HCT116 (cell line): Measurements from ENCODE around the gene PTTG2. TPM values are rescaled to one million over a fixed set of nuclear protein-coding genes. Genes with fewer than 3 reads are reported as not detected.

Experiments
- ATAC-seq: fragments of 200-7000 bp; cut with Tn5 transposase; 2 replicates; pipeline ENCODE4 v1.9.1; 2020; ENCODE audit warnings: mild to moderate bottlenecking, moderate library complexity
- BruUV-seq: library from RNA; stranded (reverse); fragments of 400-500 nt; replicated peaks from 2 replicates; lab custom pipeline; 2021; lab: Mats Ljungman, UMichigan
- CTCF ChIA-PET: fragments of 300-600 bp; sonication (Branson Sonifier 250); formaldehyde crosslinking; loops from one replicate; lab custom pipeline; 2021; ENCODE audit warnings: antibody characterized with exemption; lab: Charles Lee
- POLR2A ChIA-PET: fragments of 300-600, 350-600 bp; sonication (Branson Sonifier 250); formaldehyde crosslinking; loops from one replicate; lab custom pipeline; 2021; ENCODE audit warnings: antibody characterized with exemption; lab: Charles Lee
- RAD21 ChIA-PET, 2 experiments: fragments of 300-600 bp; sonication (Branson Sonifier 250); formaldehyde crosslinking; loops; one replicate each; lab custom pipeline; 2023; ENCODE audit warnings: low total read pairs in 2 of 2; ENCODE audit not compliant: uncharacterized antibody in 2 of 2, unreplicated experiment in 2 of 2, low non-redundant PET in 1 of 2; lab: Charles Lee
- DNase-seq: peaks from one replicate; pipeline ENCODE4 v3.0.0-alpha.2; 2010; ENCODE audit warnings: low read depth, low spot score
- H2AFZ ChIP-seq: fragments of 200-600 bp; shearing (Covaris generic), sonication (generic); 2 replicates; pipeline ENCODE4 v1.6.1; 2017; ENCODE audit warnings: low read depth, mixed run types, mixed read lengths, antibody characterized with exemption, low read length; ENCODE audit not compliant: poor library complexity, severe bottlenecking
- H3K27ac ChIP-seq: 2 replicates; pipeline ENCODE4 v1.5.1; 2012; ENCODE audit warnings: low read depth, low read length
- H3K27me3 ChIP-seq: fragments of 200-600 bp; sonication (generic); 2 replicates; pipeline ENCODE4 v1.6.1; 2016; ENCODE audit warnings: mixed run types, low read length, mixed read lengths; ENCODE audit not compliant: insufficient read depth
- H3K36me3 ChIP-seq, 2 experiments: fragments of 200-500 bp in 1 of 2; fragments of 200-600 bp in 1 of 2; sonication (Bioruptor generic) in 1 of 2; sonication (generic) in 1 of 2; 2 replicates each; pipeline versions ENCODE4 v1.5.1 to v1.6.1; 2014 to 2016; ENCODE audit warnings: low read length in 2 of 2, inconsistent platforms in 1 of 2, mixed read lengths in 1 of 2, mixed run types in 1 of 2; ENCODE audit not compliant: insufficient read depth in 2 of 2, control insufficient read depth in 1 of 2
- H3K4me1 ChIP-seq, 2 experiments: fragments of 200-600 bp in 1 of 2; sonication (generic) in 1 of 2; 2 replicates each; pipeline versions ENCODE4 v1.5.1 to v1.6.1; 2012 to 2017; ENCODE audit warnings: low read length in 2 of 2, inconsistent platforms in 1 of 2, mild to moderate bottlenecking in 1 of 2, mixed read lengths in 1 of 2, mixed run types in 1 of 2, moderate library complexity in 1 of 2; ENCODE audit not compliant: insufficient read depth in 2 of 2, control insufficient read depth in 1 of 2
- H3K4me2 ChIP-seq: fragments of 200-600 bp; sonication (generic); 2 replicates; pipeline ENCODE4 v1.6.1; 2017; ENCODE audit warnings: mixed run types, low read length, mixed read lengths
- H3K4me3 ChIP-seq, 2 experiments: fragments of 200-600 bp in 1 of 2; sonication (generic) in 1 of 2; replicated peaks in 1 of 2; 2 replicates each; pipeline ENCODE4 v1.5.1; 2011 to 2016; ENCODE audit warnings: low read length in 2 of 2, control low read depth in 1 of 2, low read depth in 1 of 2, mild to moderate bottlenecking in 1 of 2, mixed read lengths in 1 of 2, mixed run types in 1 of 2
- H3K79me2 ChIP-seq: fragments of 200-600 bp; sonication (generic); 2 replicates; pipeline ENCODE4 v1.6.1; 2017; ENCODE audit warnings: mild to moderate bottlenecking, mixed run types, low read length, moderate library complexity, mixed read lengths; ENCODE audit not compliant: insufficient read depth
- H3K9ac ChIP-seq: fragments of 200-600 bp; sonication (generic); 2 replicates; pipeline ENCODE4 v1.6.1; 2016; ENCODE audit warnings: low read length, mixed read lengths
- H3K9me2 ChIP-seq: fragments of 200-600 bp; sonication (generic), shearing (Covaris generic); 2 replicates; pipeline ENCODE4 v1.6.1; 2017; ENCODE audit warnings: mixed run types, mild to moderate bottlenecking, moderate library complexity; ENCODE audit not compliant: insufficient read depth
- H3K9me3 ChIP-seq, 2 experiments: fragments of 200-500 bp in 1 of 2; fragments of 200-600 bp in 1 of 2; sonication (Bioruptor generic) in 1 of 2; sonication (generic) in 1 of 2; 2 replicates each; pipeline ENCODE4 v1.6.1; 2014 to 2017; ENCODE audit warnings: low read length in 2 of 2, mixed read lengths in 2 of 2, inconsistent platforms in 1 of 2, low read depth in 1 of 2, mild to moderate bottlenecking in 1 of 2, mixed run types in 1 of 2, moderate library complexity in 1 of 2; ENCODE audit not compliant: control insufficient read depth in 1 of 2, insufficient read depth in 1 of 2
- H4K20me1 ChIP-seq: fragments of 200-600 bp; sonication (generic), shearing (Covaris generic); 2 replicates; pipeline ENCODE4 v1.6.1; 2017; ENCODE audit warnings: mixed run types, mild to moderate bottlenecking, moderate library complexity; ENCODE audit not compliant: insufficient read depth
- ATF3 ChIP-seq: IDR thresholded peaks from 2 replicates; pipeline ENCODE4 v1.6.1; 2012
- CTCF ChIP-seq, 3 experiments: fragments of 200-600 bp in 1 of 3; sonication (generic) in 1 of 3; IDR thresholded peaks in 2 of 3; conservative IDR thresholded peaks in 1 of 3; 2 replicates each; pipeline ENCODE4 v1.5.1; 2012 to 2017; ENCODE audit warnings: low read depth in 2 of 3, low read length in 2 of 3, antibody characterized with exemption in 1 of 3, borderline replicate concordance in 1 of 3, control low read depth in 1 of 3, mild to moderate bottlenecking in 1 of 3, mixed read lengths in 1 of 3, mixed run types in 1 of 3, moderate library complexity in 1 of 3; ENCODE audit not compliant: insufficient read depth in 1 of 3
- ELF1 ChIP-seq: IDR thresholded peaks from 2 replicates; pipeline ENCODE4 v1.6.1; 2012; ENCODE audit warnings: low read depth, borderline replicate concordance
- EZH2phosphoT487 ChIP-seq: fragments of 200-600 bp; IDR thresholded peaks from 2 replicates; pipeline ENCODE4 v1.6.1; 2018; ENCODE audit warnings: antibody characterized with exemption, borderline replicate concordance
- SRF ChIP-seq: IDR thresholded peaks from 2 replicates; pipeline ENCODE4 v1.6.1; 2012; ENCODE audit warnings: low read depth
- ZFX ChIP-seq: fragments of 450-650 bp; IDR thresholded peaks from 2 replicates; pipeline ENCODE4 v1.6.1; 2017
- intact Hi-C: fragments of 100-400 bp; cut with micrococcal nuclease; formaldehyde crosslinking; loops from 2 replicates; pipeline ENCODE4 v1.10.0; 2022
- total RNA-seq: library from RNA; stranded (reverse); gene quantifications from one replicate; pipeline ENCODE4 v1.2.1, GENCODE V29; 2021; ENCODE audit not compliant: unreplicated experiment

PTTG2 gene
- total RNA-seq, 1 experiment from 2014 or later, result not detected

- Histone ChIP-seq H4K20me1 (no peaks in the 10 kb centered on the region), H3K27me3 (no peaks in the 10 kb centered on the region), H3K4me2 (peak overlapping the region; percentile 22; the same call in 1 of the 2 replicates), H3K36me3 (no peaks in the 10 kb centered on the region), H3K4me3 (no peak overlapping the region), H3K9me3 (no peaks in the 10 kb centered on the region), H3K79me2 (no peaks in the 10 kb centered on the region), H2AFZ (no peak overlapping the region), H3K27ac (no peak overlapping the region), H3K9ac (no peak overlapping the region), H3K9me2 (no peaks in the 10 kb centered on the region), H3K4me1 (peaks cover 4 to 18% of the 10 kb centered on the region in 2 experiments)
- peak; percentile 21 for DNase-seq
- POLR2A ChIA-PET, result no interaction called here
- ATAC-seq, result peak; percentile 95
- CTCF ChIA-PET, result interaction anchor here (0.8 to 1.4 kb wide), 2 partner anchors 12 to 17 kb away, joined by 3 read pairs; no protein-coding TSS in a partner anchor
- RAD21 ChIA-PET, result no interaction called here
- intact Hi-C loops, result loop anchor here (10.0 kb wide), 2 partner anchors 146 to 194 kb away; partner anchors contain the start of gene PGM2
- no TSS peak for BruUV-seq
- TF ChIP-seq ZFX, result no peak
- peak in 2 of 3 experiments; percentile 67 to 74; a peak in 4 of 6 replicates for TF ChIP-seq CTCF (IDR thresholded peaks at IDR 0.05 in 2 of 3, conservative IDR thresholded peaks at IDR 0.05 in 1 of 3; ENCODE audit: borderline replicate concordance in 1 of 3, insufficient read depth in 1 of 3, low read depth in 2 of 3, low read length in 2 of 3)
- TF ChIP-seq, all 23 proteins: peak for 1
Measured at GRCh38 chr4:37970702-37971101, 10.5 kb downstream of the PTTG2 start.

- Histone ChIP-seq H3K4me2 (no peak overlapping the region), H2AFZ (no peak overlapping the region), H3K27ac (no peak overlapping the region), H3K9me3 (no peaks in the 10 kb centered on the region), H3K36me3 (no peaks in the 10 kb centered on the region), H3K4me1 (peaks cover 5 to 15% of the 10 kb centered on the region in 2 experiments), H3K9me2 (no peaks in the 10 kb centered on the region), H3K9ac (no peak overlapping the region), H3K27me3 (no peaks in the 10 kb centered on the region), H4K20me1 (no peaks in the 10 kb centered on the region), H3K4me3 (no peak overlapping the region), H3K79me2 (no peaks in the 10 kb centered on the region)
- TF ChIP-seq ATF3, result no peak
- no peak for TF ChIP-seq ELF1
- TF ChIP-seq EZH2phosphoT487, result no peak
- TF ChIP-seq SRF, result no peak
- ChIA-PET RAD21 (no interaction called here), CTCF (interaction anchor here (1.4 kb wide), 1 partner anchor 12 kb away, joined by 3 read pairs; no protein-coding TSS in a partner anchor), POLR2A (no interaction called here)
- ATAC-seq, result no peak
- BruUV-seq, result no TSS peak
- DNase-seq, result no peak
- intact Hi-C loops, result loop anchor here (10.0 kb wide), 2 partner anchors 146 to 194 kb away; partner anchors contain the start of gene PGM2
Measured at GRCh38 chr4:37971202-37971601, 11.0 kb downstream of the PTTG2 start.
